NCI-H2196 treated with DMSO at 0.1 percent for 48 hours (cell line): ENCODE measurements around the gene ELAVL2.

Experiments used
- DNase-seq: peaks from one replicate; lab custom pipeline; 2025; ENCODE audit not compliant: unreplicated experiment; lab: John Stamatoyannopoulos, UW

The ELAVL2 gene

GRCh38 chr9:23822261-23823169 lies 3.5 kb downstream of the ELAVL2 start:
- DNase-seq: no peak

- no peak for DNase-seq
These were observed 4.5 kb downstream of the ELAVL2 start for GRCh38 chr9:23821375-23822181.

- DNase-seq: no peak
These were observed 5.3 kb downstream of the ELAVL2 start for GRCh38 chr9:23820451-23821374.

GRCh38 chr9:23819403-23819802 lies 6.6 kb downstream of the ELAVL2 start:
- DNase-seq: no peak

- DNase-seq: no peak
These were observed 11.8 kb downstream of the ELAVL2 start for GRCh38 chr9:23814243-23814642.

GRCh38 chr9:23812673-23813072 lies 13.4 kb downstream of the ELAVL2 start:
- DNase-seq: no peak

- no peak for DNase-seq
These were observed 14.4 kb downstream of the ELAVL2 start for GRCh38 chr9:23811633-23812032.

- no peak for DNase-seq
These were observed 22.8 kb downstream of the ELAVL2 start for GRCh38 chr9:23803216-23803615.

GRCh38 chr9:23801523-23801922 lies 24.5 kb downstream of the ELAVL2 start:
- DNase-seq: no peak

- DNase-seq: no peak
These were observed 26.5 kb downstream of the ELAVL2 start for GRCh38 chr9:23799521-23799920.

GRCh38 chr9:23798325-23798724 lies 27.7 kb downstream of the ELAVL2 start:
- DNase-seq: no peak

GRCh38 chr9:23796209-23796608 lies 29.8 kb downstream of the ELAVL2 start:
- no peak for DNase-seq

GRCh38 chr9:23790351-23791260 lies 35.4 kb downstream of the ELAVL2 start:
- no peak for DNase-seq

- DNase-seq: no peak
These were observed 36.3 kb downstream of the ELAVL2 start for GRCh38 chr9:23789529-23790254.

GRCh38 chr9:23784962-23785361 lies 41.1 kb downstream of the ELAVL2 start:
- no peak for DNase-seq

GRCh38 chr9:23783509-23783908 lies 42.5 kb downstream of the ELAVL2 start:
- DNase-seq: no peak

GRCh38 chr9:23779220-23779619 lies 46.8 kb downstream of the ELAVL2 start:
- no peak for DNase-seq

- no peak for DNase-seq
These were observed 48.7 kb downstream of the ELAVL2 start for GRCh38 chr9:23777328-23777727.

- no peak for DNase-seq
These were observed 50.5 kb downstream of the ELAVL2 start for GRCh38 chr9:23775549-23775948.
